Activated gamma-delta T cell (primary cell): ENCODE data around the gene C11orf91.
"Not testable (repeated sequence)": the region's sequence is repeated elsewhere in the genome, so short reads cannot be mapped to it uniquely, and the experiment has no call there.

ENCODE experiments used
- DNase-seq: peaks from one replicate; lab custom pipeline; 2025; lab: John Stamatoyannopoulos, UW

Gene C11orf91

GRCh38 chr11:33670250-33671011, 30.2 kb downstream of the C11orf91 start:
- no peak for DNase-seq

DNA sequence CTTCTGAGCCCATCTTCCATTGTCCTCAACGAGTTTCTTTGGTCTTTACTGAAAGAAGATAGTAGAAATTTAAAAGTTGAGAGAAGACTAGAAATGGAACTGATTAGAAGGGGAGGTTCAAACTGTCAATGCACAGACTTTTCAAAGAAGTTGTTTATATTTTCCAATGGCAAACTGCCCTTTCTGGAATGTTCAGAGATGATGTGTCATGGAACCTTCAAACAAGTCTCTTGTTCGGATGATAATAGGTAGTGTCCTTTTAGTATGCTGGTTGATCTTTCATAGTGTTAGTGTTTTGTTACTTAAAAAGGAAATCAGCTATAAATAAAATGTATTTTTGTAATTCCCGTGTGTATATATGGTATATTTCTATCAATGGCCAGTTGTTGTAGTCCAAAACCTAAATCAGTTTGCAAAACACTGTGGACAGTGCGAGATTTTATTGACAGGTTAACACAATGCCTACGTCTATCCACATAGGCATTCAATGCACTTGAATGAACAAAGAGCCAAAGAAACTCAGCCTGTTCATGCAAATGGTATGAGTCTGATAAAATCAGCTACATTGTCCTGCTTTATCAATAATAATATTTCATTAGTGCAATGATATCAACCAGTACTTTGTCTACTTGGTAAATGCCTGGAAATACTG, 30.9 kb downstream of the C11orf91 start:
- no peak for DNase-seq

DNA sequence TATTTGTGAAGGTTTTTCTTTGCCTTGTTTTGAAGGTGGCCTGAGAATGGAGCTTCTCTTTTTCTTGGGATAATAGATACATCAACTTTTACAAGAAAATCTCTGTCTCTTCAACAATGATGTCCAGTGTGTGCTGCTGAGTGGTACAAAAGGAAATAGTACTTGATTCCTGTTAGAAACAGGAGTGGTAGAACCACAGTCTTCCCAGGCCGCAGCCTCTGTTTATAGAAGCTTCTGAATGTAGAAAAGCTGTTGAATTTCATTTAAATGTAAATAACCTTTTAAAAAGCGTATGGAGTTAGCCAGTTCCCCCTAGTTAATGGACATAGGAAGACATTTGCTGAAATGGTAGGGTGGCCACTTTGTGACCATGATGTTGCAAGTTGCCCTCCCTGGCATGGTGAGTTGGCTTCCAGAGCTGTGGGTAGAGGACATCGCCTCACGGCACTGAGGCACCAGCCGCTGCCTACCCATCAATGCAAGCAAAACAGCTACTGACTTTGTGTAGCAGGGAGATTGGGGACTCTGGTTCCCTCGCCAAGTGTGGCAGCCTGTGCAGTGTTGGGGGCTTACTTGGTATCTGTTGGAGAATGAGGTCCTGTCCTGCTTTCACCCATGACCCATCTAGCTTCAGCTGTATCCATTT, 31.6 kb downstream of the C11orf91 start:
- DNase-seq = no peak

DNA sequence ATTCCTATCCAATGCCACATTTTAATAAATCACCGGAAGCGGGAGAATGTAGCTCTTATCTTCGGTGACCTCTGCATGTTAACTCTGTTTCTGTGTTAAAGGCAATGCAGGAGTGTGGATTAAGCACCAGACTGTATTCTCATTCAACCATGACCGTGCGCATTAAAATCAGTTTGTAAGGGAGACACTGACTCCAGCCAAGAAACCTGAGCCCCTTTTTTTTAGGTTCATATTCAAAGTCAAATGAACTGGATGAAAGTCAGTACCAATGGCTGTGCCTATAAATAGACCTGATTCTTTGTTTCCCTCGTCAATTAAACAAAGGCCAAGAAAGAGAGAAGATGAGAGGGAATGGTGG, 32.2 kb downstream of the C11orf91 start:
- DNase-seq = no peak

DNA sequence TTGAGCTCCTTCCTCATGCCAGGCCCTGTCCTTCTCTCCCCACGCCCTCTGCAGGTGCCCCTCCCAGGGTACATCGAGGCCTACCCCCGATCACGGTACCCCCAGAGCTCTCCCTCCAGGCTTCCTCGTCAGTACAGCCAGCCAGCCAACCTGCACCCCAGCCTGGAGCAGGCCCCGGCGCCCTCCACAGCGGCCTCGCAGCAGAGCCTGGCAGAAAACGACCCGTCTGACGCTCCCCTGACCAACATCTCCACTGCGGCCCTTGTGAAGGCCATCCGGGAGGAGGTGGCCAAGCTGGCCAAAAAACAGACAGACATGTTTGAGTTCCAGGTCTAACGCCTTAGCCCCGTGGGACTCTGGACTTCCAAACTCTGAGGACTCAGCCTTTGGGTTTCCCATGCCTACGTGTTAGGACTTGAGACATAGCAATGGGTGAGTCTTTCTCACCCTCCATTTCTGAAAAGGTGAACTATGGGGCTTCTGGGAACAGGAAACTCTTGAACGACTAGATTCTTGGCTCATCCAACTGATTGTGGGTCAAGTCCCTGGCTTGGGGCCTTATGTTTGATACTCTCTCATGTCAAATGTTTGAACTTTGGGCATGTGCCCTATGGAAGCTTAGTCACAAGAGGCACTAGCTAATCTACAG, 32.7 kb downstream of the C11orf91 start:
- DNase-seq = no peak

DNA sequence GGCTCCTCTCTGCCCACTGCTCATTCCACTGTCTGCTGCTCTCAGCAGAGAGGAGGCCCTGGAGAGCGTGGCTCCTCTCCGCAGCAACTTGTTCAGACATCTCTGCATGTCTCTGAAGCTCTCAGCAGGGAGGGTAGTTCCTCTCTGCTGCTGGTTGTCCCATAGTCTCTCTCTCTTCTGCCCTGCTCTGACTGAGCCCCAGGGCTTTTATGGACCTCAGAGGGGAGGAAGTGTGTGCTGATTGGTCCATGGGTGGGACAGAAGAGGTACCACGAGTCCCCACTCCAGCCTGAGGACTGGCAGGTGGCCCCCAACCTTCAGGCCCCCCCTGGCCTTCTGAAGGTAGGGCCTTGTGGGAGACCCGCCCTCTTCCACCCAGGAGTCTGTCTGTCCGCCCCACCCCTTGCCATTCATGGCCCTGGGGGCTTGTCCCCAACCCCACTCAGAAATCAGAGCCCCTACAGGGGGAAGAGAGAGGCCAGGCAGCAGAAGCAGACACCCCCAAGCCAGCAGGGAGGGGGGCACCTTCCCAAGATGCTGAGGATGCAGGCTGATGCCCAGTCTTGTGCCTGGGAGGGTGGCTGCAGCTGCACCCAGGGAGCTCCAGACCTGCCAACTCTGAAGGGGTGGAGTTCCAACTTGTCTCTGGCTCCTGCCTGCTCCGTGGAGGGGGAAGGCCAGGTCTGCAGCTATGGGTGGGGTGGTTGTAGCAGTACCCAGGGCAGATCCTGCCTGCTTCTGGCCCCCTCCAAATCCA, 35.1 kb downstream of the C11orf91 start:
- DNase-seq = no peak

GRCh38 chr11:33664827-33665226, 35.8 kb downstream of the C11orf91 start:
- DNase-seq = no peak

DNA sequence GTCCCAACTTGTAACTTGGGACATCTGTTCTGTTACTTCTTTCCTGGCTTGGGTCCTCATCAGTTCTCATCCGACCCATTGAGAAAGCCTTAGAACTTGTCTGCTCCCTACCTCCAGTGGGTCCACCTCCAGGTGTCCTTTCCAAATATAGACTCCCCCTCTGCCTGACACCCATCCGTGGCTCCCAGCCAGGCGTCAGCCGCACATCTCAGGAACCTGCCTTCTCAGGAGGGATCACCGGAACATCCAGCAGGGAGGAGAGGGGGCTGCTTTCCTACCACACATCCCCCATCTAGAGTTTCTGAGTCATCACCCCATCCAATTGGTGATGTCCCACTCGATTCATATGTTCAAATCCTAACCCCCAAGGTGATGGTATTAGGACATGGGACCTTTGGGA, 36.5 kb downstream of the C11orf91 start:
- DNase-seq = no peak

GRCh38 chr11:33663121-33663520, 37.5 kb downstream of the C11orf91 start:
- DNase-seq = no peak

DNA sequence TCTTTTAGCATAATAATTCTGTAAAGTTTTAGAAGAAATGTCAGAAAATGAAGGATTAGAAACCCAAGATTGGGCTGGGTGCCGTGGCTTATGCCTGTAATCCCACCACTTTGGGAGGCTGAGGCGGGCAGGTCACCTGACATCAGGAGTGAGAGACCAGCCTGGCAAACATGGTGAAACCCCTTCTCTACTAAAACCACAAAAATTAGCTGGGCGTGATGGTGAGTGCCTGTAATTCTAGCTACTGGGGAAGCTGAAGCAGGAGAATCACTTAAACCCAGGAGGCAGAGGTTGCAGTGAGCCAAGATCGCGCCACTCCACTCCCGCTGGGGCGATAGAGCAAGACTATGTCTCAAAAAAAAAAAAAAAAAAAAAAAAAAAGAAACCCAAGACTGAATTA, 39.1 kb downstream of the C11orf91 start:
- not testable (repeated sequence) for DNase-seq

DNA sequence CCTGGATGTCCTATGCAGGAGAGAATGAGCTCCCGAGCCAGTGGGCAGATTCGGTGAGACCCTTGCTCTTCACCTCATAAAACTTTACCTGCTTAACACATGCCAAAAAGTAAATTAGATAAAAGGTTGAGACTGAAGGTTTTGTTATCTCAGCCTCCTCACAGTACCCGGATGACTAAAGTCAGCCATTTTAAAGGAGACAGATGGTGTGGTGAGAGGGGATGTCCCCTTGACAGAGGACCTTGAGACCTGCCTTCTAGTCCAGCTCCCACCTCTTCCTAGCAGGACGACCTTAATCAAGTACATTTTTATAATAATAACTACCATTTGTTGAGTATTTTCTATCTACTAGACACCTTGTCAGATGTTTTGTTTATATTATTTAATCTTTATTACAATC, 39.7 kb downstream of the C11orf91 start:
- DNase-seq = no peak

DNA sequence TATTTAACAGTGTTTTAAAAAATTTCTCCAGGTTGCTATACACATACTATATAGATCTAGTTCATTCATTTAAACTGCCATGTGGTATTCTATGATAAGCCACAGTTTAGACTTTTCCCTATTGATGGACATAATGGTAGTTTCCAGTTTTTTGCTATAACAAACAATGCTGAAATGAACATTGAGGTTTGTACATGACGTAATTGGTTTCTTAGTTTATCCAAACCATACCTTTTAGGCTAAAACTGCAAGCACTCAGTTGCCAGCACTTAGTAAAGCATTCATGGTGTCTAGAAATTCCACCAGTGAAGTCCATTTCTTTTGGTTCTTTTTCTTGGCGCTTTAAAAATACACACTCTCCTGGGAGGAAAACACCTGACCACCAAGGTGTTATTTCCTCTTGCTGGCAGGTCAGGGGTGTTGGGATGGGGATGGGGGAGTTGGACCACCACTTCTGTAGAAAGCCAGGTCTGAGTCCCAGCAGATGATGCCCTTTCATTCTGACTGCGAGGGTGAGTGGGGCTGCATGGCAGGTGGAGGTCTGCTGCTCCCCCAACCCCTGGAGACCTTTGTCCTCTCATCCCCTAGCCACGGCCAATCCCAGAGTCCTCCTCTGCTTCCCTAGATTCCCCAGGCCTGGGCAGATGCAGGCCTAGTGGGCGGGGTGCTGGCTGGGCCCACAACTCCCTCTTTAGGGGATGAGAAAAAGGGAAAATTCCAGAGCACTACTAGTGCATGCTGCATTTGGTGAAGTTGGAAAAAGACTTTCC, 41.1 kb downstream of the C11orf91 start:
- no peak for DNase-seq

DNA sequence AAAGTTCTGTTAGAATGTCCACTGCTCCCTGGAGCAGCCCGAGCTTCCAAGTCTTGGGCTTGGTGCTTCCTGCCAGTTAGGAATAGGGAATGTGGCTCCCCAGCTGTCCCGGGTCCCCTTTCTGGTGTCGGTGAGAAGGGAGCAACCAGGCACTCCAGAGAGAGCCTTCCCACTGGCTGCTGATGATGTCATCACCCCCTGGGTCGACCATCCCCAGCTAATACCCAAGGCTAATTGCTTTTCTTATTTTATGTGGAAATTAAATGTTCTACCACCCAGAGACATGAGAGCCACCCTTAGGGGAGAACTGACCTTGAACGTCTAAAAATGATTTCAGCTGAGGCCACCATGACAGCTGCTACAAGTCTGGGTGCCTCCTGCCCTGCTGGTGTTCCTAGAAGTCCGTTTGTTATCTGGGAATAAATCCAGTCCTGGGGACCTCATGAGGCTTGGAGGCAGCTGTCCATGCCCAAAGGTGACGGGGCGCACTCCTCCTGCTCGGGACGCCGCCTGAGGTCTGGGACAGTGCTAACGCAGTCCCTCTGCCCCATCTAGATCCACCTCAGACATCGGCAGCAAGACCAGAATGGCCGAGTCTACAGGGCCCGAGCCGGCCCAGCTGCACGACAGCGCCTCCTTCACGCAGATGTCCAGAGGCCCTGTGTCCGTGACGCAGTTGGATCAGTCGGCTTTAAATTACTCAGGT, 42.3 kb downstream of the C11orf91 start:
- no peak for DNase-seq

GRCh38 chr11:33657757-33658156, 42.9 kb downstream of the C11orf91 start:
- no peak for DNase-seq

- no peak for DNase-seq
Observed at GRCh38 chr11:33656768-33657167, 43.9 kb downstream of the C11orf91 start.

- no peak for DNase-seq
Observed at GRCh38 chr11:33655842-33656600, 44.6 kb downstream of the C11orf91 start.

- DNase-seq = no peak
Observed at GRCh38 chr11:33654594-33654993, 46.0 kb downstream of the C11orf91 start.

GRCh38 chr11:33652930-33653329, 47.7 kb downstream of the C11orf91 start:
- DNase-seq = no peak

- DNase-seq = no peak
Observed at GRCh38 chr11:33652431-33652830, 48.2 kb downstream of the C11orf91 start.

GRCh38 chr11:33651990-33652389, 48.6 kb downstream of the C11orf91 start:
- no peak for DNase-seq
